Osteoblast (primary cell): ENCODE results near the gene ANXA2. TPM values are rescaled to one million over a fixed set of nuclear protein-coding genes. Genes with fewer than 3 reads are reported as not detected.
"Not testable (repeated sequence)": the region's sequence is repeated elsewhere in the genome, so short reads cannot be mapped to it uniquely, and the experiment has no call there.

ENCODE experiments used
- DNase-seq: peaks from one replicate; pipeline ENCODE4 v3.0.0; 2011; ENCODE audit warnings: low spot score, mixed read lengths; ENCODE audit not compliant: insufficient read length; ENCODE audit errors: missing footprints
- H2AFZ ChIP-seq: 2 replicates; pipeline ENCODE4 v1.6.0; 2011; ENCODE audit warnings: mild to moderate bottlenecking, low read length
- H3K27ac ChIP-seq: 2 replicates; pipeline ENCODE4 v1.5.1; 2011; ENCODE audit warnings: mild to moderate bottlenecking, low read depth, low read length, moderate library complexity
- H3K27me3 ChIP-seq: 2 replicates; pipeline ENCODE4 v1.6.0; 2012; ENCODE audit warnings: mild to moderate bottlenecking, control low read depth, inconsistent platforms, low read length, moderate library complexity; ENCODE audit not compliant: insufficient read depth
- H3K36me3 ChIP-seq: 2 replicates; pipeline ENCODE4 v1.5.1; 2011; ENCODE audit warnings: mild to moderate bottlenecking, low read length, control low read depth, moderate library complexity; ENCODE audit not compliant: insufficient read depth
- H3K4me1 ChIP-seq: 2 replicates; pipeline ENCODE4 v1.5.1; 2011; ENCODE audit warnings: mild to moderate bottlenecking, low read length, control low read depth, moderate library complexity; ENCODE audit not compliant: insufficient read depth
- H3K4me2 ChIP-seq: 2 replicates; pipeline ENCODE4 v1.6.0; 2011; ENCODE audit warnings: mild to moderate bottlenecking, low read length; ENCODE audit not compliant: insufficient read depth
- H3K4me3 ChIP-seq: fragments of 200-600 bp; sonication (generic); 3 replicates; pipeline ENCODE4 v1.5.1; 2012; ENCODE audit warnings: mild to moderate bottlenecking, low read length, inconsistent platforms; ENCODE audit not compliant: insufficient read depth
- H3K79me2 ChIP-seq: 2 replicates; pipeline ENCODE4 v1.6.0; 2012; ENCODE audit warnings: mild to moderate bottlenecking, low read length, control low read depth, inconsistent platforms; ENCODE audit not compliant: insufficient read depth
- H3K9me3 ChIP-seq: 2 replicates; pipeline ENCODE4 v1.5.1; 2011; ENCODE audit warnings: low read depth, low read length, control low read depth
- H4K20me1 ChIP-seq: 2 replicates; pipeline ENCODE4 v1.6.0; 2012; ENCODE audit warnings: mild to moderate bottlenecking, low read length, control low read depth; ENCODE audit not compliant: insufficient read depth
- total RNA-seq: library from RNA; depleted of rRNA; stranded (reverse); fragments of >200 nt; gene quantifications from 2 replicates; pipeline ENCODE4 v1.2.3, GENCODE V29; 2012
- TF ChIP-seq, protein P1 (sequence below): IDR thresholded peaks from 2 replicates; pipeline ENCODE4 v1.5.1; 2011; ENCODE audit warnings: mild to moderate bottlenecking, low read depth, low read length, moderate library complexity; ENCODE audit errors: extremely low read depth

The ANXA2 gene
- total RNA-seq, 1 donor: 3,042 TPM

DNA sequence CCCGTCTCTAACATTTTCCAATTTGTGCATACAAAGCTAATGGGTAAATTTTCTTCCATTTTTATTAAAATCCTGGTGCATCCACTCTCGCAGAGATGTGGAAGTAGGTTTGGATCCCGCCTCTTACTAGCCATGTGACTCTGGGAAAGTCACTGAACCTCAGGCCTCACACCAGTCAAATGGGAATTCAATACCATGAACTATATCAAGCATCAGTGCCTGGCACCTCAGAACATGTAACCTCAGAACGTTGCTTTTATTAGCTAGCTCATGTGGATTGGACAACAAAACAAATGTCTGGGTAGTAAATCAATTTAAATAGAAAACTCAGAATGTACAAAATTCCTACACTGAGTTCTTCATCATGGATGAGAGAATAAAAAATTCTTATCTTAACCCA lies 60.7 kb downstream of the ANXA2 start:
- Histone ChIP-seq H3K36me3 (no peaks in the 10 kb centered on the region), H2AFZ (no peak overlapping the region), H3K4me1 (no peaks in the 10 kb centered on the region), H3K4me3 (no peak overlapping the region), H3K4me2 (no peak overlapping the region), H3K9me3 (no peaks in the 10 kb centered on the region), H3K27me3 (no peaks in the 10 kb centered on the region), H3K27ac (no peak overlapping the region), H3K79me2 (no peaks in the 10 kb centered on the region), H4K20me1 (peaks cover 2% of the 10 kb centered on the region)
- TF ChIP-seq, protein P1, sequence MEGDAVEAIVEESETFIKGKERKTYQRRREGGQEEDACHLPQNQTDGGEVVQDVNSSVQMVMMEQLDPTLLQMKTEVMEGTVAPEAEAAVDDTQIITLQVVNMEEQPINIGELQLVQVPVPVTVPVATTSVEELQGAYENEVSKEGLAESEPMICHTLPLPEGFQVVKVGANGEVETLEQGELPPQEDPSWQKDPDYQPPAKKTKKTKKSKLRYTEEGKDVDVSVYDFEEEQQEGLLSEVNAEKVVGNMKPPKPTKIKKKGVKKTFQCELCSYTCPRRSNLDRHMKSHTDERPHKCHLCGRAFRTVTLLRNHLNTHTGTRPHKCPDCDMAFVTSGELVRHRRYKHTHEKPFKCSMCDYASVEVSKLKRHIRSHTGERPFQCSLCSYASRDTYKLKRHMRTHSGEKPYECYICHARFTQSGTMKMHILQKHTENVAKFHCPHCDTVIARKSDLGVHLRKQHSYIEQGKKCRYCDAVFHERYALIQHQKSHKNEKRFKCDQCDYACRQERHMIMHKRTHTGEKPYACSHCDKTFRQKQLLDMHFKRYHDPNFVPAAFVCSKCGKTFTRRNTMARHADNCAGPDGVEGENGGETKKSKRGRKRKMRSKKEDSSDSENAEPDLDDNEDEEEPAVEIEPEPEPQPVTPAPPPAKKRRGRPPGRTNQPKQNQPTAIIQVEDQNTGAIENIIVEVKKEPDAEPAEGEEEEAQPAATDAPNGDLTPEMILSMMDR: no peak
- no peak for DNase-seq

GRCh38 chr15:60335296-60335695 lies 62.5 kb downstream of the ANXA2 start:
- H2AFZ ChIP-seq, H3K27ac ChIP-seq, H3K4me3 ChIP-seq, H3K27me3 ChIP-seq, H3K9me3 ChIP-seq, H3K36me3 ChIP-seq, H3K4me1 ChIP-seq, H3K4me2 ChIP-seq, DNase-seq, H4K20me1 ChIP-seq, H3K79me2 ChIP-seq: not testable (repeated sequence)

- H3K79me2 ChIP-seq: no peaks in the 10 kb centered on the region
- peaks cover 8% of the 10 kb centered on the region for H3K4me1 ChIP-seq
- H3K27me3 ChIP-seq: peaks cover 33% of the 10 kb centered on the region
- peak overlapping the region; percentile 57 for H3K4me2 ChIP-seq
- no peak overlapping the region for H3K4me3 ChIP-seq
- no peaks in the 10 kb centered on the region for H3K9me3 ChIP-seq
- H3K36me3 ChIP-seq: no peaks in the 10 kb centered on the region
- DNase-seq: no peak
- no peaks in the 10 kb centered on the region for H4K20me1 ChIP-seq
- TF ChIP-seq, protein P1: peak; percentile 85
- no peak overlapping the region for H3K27ac ChIP-seq
- H2AFZ ChIP-seq: no peak overlapping the region
Observed at GRCh38 chr15:60328852-60329443, 68.8 kb downstream of the ANXA2 start.

GRCh38 chr15:60326824-60327654 lies 70.7 kb downstream of the ANXA2 start:
- H3K27ac ChIP-seq: no peak overlapping the region
- no peaks in the 10 kb centered on the region for H4K20me1 ChIP-seq
- no peak overlapping the region for H3K4me2 ChIP-seq
- H3K79me2 ChIP-seq: no peaks in the 10 kb centered on the region
- no peaks in the 10 kb centered on the region for H3K9me3 ChIP-seq
- DNase-seq: no peak
- TF ChIP-seq, protein P1: peak; percentile 92
- H2AFZ ChIP-seq: no peak overlapping the region
- H3K27me3 ChIP-seq: peaks cover 49% of the 10 kb centered on the region
- H3K4me3 ChIP-seq: no peak overlapping the region
- no peaks in the 10 kb centered on the region for H3K36me3 ChIP-seq
- peaks cover 8% of the 10 kb centered on the region for H3K4me1 ChIP-seq
